B cell (primary cell): ENCODE data around the gene SLC35A3. TPM values are rescaled to one million over a fixed set of nuclear protein-coding genes. Genes with fewer than 3 reads are reported as not detected.

ENCODE experiments used
- ATAC-seq: fragments of 200-7000 bp; cut with Tn5 transposase; one replicate; pipeline ENCODE4 v1.10.0; 2021; ENCODE audit warnings: low read depth, mild to moderate bottlenecking, moderate number of reproducible peaks, moderate library complexity
- CTCF ChIA-PET: fragments of 350-600 bp; sonication (Branson Sonifier 250); formaldehyde crosslinking; loops from one replicate; lab custom pipeline; 2021; ENCODE audit warnings: antibody characterized with exemption, inconsistent platforms; lab: Charles Lee
- POLR2A ChIA-PET: fragments of 350-600 bp; sonication (Branson Sonifier 250); formaldehyde crosslinking; loops from one replicate; lab custom pipeline; 2021; ENCODE audit warnings: antibody characterized with exemption; lab: Charles Lee
- DNase-seq: peaks from one replicate; pipeline ENCODE4 v3.0.0; 2013
- H2AFZ ChIP-seq: 2 replicates; pipeline ENCODE4 v1.6.1; 2012; ENCODE audit warnings: mild to moderate bottlenecking, low read depth, low read length; ENCODE audit not compliant: insufficient read depth, poor library complexity, severe bottlenecking
- H3K27ac ChIP-seq, 2 donors: 1 replicate in 1 of 2; 2 replicates in 1 of 2; pipeline ENCODE4 v1.5.1; 2012 to 2013; ENCODE audit warnings: low read length in 2 of 2, mild to moderate bottlenecking in 2 of 2, moderate library complexity in 1 of 2
- H3K27me3 ChIP-seq, 4 experiments: fragments of 200-600 bp in 1 of 4; sonication (generic) in 1 of 4; replicated peaks in 1 of 4; 1 replicate in 2 of 4; 2 replicates in 2 of 4; pipeline versions ENCODE4 v1.6.1 to v1.7.0; 2013 to 2016; ENCODE audit warnings: low read length in 3 of 4, mild to moderate bottlenecking in 2 of 4, mixed read lengths in 1 of 4, moderate library complexity in 1 of 4; ENCODE audit not compliant: insufficient read depth in 4 of 4, control insufficient read depth in 3 of 4; ENCODE audit errors: control extremely low read depth in 1 of 4
- H3K36me3 ChIP-seq, 2 experiments: replicated peaks in 1 of 2; 1 replicate in 1 of 2; 2 replicates in 1 of 2; pipeline versions ENCODE4 v1.6.1 to v1.7.1; 2013; ENCODE audit warnings: low read length in 1 of 2; ENCODE audit not compliant: insufficient read depth in 2 of 2, control insufficient read depth in 1 of 2; ENCODE audit errors: control extremely low read depth in 1 of 2, extremely low read depth in 1 of 2
- H3K4me1 ChIP-seq, 2 donors: fragments of 200-600 bp in 1 of 2; sonication (generic) in 1 of 2; 1 replicate in 1 of 2; 2 replicates in 1 of 2; pipeline versions ENCODE4 v1.5.1 to v1.6.1; 2013 to 2017; ENCODE audit warnings: low read length in 2 of 2; ENCODE audit not compliant: control insufficient read depth in 2 of 2, insufficient read depth in 2 of 2
- H3K4me2 ChIP-seq: replicated peaks from 2 replicates; pipeline ENCODE3; 2012; ENCODE audit warnings: mild to moderate bottlenecking, low read depth, low read length; ENCODE audit not compliant: poor library complexity, severe bottlenecking
- H3K4me3 ChIP-seq, 5 experiments: fragments of 200-600 bp in 1 of 5; sonication (generic) in 1 of 5; 1 replicate in 3 of 5; 2 replicates in 2 of 5; pipeline versions ENCODE4 v1.5.1 to v1.7.0; 2011 to 2016; ENCODE audit warnings: low read length in 4 of 5, mild to moderate bottlenecking in 4 of 5, low read depth in 2 of 5, control low read depth in 1 of 5, moderate library complexity in 1 of 5; ENCODE audit not compliant: insufficient read depth in 1 of 5; ENCODE audit errors: control extremely low read depth in 1 of 5, extremely low read depth in 1 of 5
- H3K79me2 ChIP-seq: fragments of 200-600 bp; sonication (generic); one replicate; pipeline ENCODE4 v1.6.0; 2016; ENCODE audit warnings: low read length; ENCODE audit not compliant: control insufficient read depth, insufficient read depth
- H3K9ac ChIP-seq: fragments of 200-600 bp; sonication (generic); 2 replicates; pipeline ENCODE4 v1.6.1; 2017; ENCODE audit warnings: mild to moderate bottlenecking, low read length, moderate library complexity
- H3K9me3 ChIP-seq, 3 donors: one replicate each; pipeline versions ENCODE4 v1.6.1 to v1.7.1; 2013; ENCODE audit warnings: low read length in 2 of 3; ENCODE audit not compliant: control insufficient read depth in 2 of 3, insufficient read depth in 1 of 3; ENCODE audit errors: control extremely low read depth in 1 of 3
- H4K20me1 ChIP-seq: 2 replicates; pipeline ENCODE4 v1.6.0; 2012; ENCODE audit warnings: mild to moderate bottlenecking, low read length; ENCODE audit not compliant: insufficient read depth, control insufficient read depth, poor library complexity, severe bottlenecking
- H3K27ac Mint-ChIP-seq: one replicate; pipeline ENCODE4 v1.8.0; 2021; ENCODE audit warnings: mixed read lengths
- H3K27me3 Mint-ChIP-seq: one replicate; pipeline ENCODE4 v1.8.0; 2021; ENCODE audit warnings: mixed read lengths
- H3K4me1 Mint-ChIP-seq: one replicate; pipeline ENCODE4 v1.8.0; 2021; ENCODE audit warnings: mixed read lengths
- H3K4me3 Mint-ChIP-seq: one replicate; pipeline ENCODE4 v1.8.0; 2021; ENCODE audit warnings: mixed read lengths
- H3K9me3 Mint-ChIP-seq: one replicate; pipeline ENCODE4 v1.8.0; 2022; ENCODE audit warnings: mixed read lengths; ENCODE audit not compliant: insufficient read depth
- EZH2 ChIP-seq: IDR thresholded peaks from 2 replicates; pipeline ENCODE4 v1.6.1; 2012; ENCODE audit warnings: borderline replicate concordance, low read depth, mild to moderate bottlenecking, moderate library complexity, low read length; ENCODE audit not compliant: insufficient read depth, poor library complexity, severe bottlenecking
- WGBS: methylation state at CpG from one replicate; pipeline ENCODE4 v1.1.5; 2013; ENCODE audit warnings: missing lambda C conversion rate; ENCODE audit not compliant: insufficient coverage; 5-methylcytosine and 5-hydroxymethylcytosine counted together
- intact Hi-C: fragments of 100-400 bp; cut with micrococcal nuclease; formaldehyde crosslinking; loops from one replicate; pipeline ENCODE4 v1.10.0; 2022
- polyA plus RNA-seq: library from polyadenylated mRNA; depleted of rRNA; stranded (reverse); fragments of >200 nt; gene quantifications from 2 replicates; pipeline ENCODE4 v1.2.3, GENCODE V29; 2012
- total RNA-seq, 2 donors: library from RNA; stranded (reverse); fragments of 120-200 nt in 1 of 2; gene quantifications; 1 replicate in 1 of 2; 2 replicates in 1 of 2; pipeline versions ENCODE4 v1.2.3 to v1.2.4, GENCODE V29; 2013 to 2022
- TF ChIP-seq, protein P1 (sequence below): fragments of 200-600 bp; IDR thresholded peaks from one replicate; pipeline ENCODE4 v1.8.0; 2022; ENCODE audit warnings: antibody characterized with exemption, mild to moderate bottlenecking

Gene SLC35A3
- total and polyA plus RNA-seq, 2 donors (not counting 1 experiment from before 2014, with no cell fraction given), result 10.7 to 30.2 TPM

DNA sequence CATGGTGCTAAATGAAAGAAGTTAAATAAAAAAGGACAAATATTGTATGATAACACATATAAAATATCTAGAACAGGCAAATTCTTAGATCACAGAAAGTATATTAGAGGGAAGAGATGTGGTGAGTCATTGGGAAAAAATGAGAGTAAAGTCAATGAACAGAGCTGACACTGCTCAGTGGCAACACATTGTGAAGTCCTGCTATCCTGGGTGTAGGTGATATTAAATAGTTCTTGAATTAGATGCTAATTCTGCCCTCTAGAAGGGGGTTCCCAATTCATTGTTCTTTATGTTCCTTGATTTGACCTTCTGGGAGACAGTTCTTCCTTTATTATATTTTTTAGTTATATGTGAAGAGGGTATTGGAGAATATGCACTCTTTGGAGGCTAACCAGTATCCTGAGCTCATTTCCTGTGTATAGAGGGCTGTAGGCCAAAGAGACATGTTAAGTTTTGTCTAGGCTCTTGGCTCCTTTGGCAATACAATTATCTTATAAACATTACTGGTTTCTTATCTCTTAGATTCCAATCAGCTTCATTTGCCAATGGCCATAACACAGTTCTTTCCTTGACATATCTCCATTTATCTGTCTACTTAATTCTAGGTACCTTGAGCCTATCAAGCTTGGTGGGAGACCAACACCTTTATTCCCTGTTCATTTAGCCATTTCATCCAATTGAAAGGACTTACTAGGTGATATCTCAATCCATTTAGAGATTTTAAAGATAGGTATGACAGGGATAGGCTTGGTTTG, 6.6 kb upstream of the SLC35A3 start:
- no peak overlapping the region for H3K9ac ChIP-seq
- no peaks in the 10 kb centered on the region for H3K4me1 ChIP-seq
- H3K27me3 ChIP-seq, result no peaks in the 10 kb centered on the region
- no peak overlapping the region for H3K4me2 ChIP-seq
- H3K4me3 ChIP-seq, result no peak overlapping the region
- peaks cover under 1% of the 10 kb centered on the region for H3K4me1 Mint-ChIP-seq
- no peaks in the 10 kb centered on the region for H3K9me3 Mint-ChIP-seq
- no peak overlapping the region for H3K27ac ChIP-seq
- ATAC-seq (no peak), DNase-seq (no peak)
- intact Hi-C loops, result no loop called here
- H3K27ac Mint-ChIP-seq, result no peak overlapping the region
- CTCF ChIA-PET, result no interaction called here
- H4K20me1 ChIP-seq, result no peaks in the 10 kb centered on the region
- no peak overlapping the region for H3K4me3 Mint-ChIP-seq
- POLR2A ChIA-PET, result no interaction called here
- no peaks in the 10 kb centered on the region for H3K27me3 Mint-ChIP-seq
- H3K9me3 ChIP-seq, result no peaks in the 10 kb centered on the region
- no peak overlapping the region for H2AFZ ChIP-seq
- H3K36me3 ChIP-seq, result no peaks in the 10 kb centered on the region
- no peaks in the 10 kb centered on the region for H3K79me2 ChIP-seq
- no peak for TF ChIP-seq EZH2
- TF ChIP-seq, protein P1, sequence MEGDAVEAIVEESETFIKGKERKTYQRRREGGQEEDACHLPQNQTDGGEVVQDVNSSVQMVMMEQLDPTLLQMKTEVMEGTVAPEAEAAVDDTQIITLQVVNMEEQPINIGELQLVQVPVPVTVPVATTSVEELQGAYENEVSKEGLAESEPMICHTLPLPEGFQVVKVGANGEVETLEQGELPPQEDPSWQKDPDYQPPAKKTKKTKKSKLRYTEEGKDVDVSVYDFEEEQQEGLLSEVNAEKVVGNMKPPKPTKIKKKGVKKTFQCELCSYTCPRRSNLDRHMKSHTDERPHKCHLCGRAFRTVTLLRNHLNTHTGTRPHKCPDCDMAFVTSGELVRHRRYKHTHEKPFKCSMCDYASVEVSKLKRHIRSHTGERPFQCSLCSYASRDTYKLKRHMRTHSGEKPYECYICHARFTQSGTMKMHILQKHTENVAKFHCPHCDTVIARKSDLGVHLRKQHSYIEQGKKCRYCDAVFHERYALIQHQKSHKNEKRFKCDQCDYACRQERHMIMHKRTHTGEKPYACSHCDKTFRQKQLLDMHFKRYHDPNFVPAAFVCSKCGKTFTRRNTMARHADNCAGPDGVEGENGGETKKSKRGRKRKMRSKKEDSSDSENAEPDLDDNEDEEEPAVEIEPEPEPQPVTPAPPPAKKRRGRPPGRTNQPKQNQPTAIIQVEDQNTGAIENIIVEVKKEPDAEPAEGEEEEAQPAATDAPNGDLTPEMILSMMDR, result no peak

DNA sequence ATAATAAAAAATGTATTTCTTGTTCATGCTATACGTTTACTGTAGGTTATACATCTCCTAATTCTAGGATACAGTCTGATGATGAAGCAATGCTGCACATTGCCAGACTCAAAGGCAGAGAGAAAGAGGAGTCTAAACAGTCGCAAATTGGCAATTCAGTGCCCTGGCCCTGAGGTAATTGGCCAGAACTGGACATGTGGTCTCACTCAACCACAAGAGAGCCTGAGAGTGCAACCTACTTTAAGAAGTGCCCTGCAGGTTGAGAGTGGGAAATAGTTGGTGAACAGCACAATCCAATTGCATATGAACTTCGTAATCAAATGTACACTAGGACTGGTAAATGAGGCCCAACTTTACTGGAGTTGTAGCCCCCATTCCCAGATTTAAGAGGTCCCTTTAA, 5.0 kb upstream of the SLC35A3 start:
- Mint-ChIP-seq H3K27ac (no peak overlapping the region), H3K4me3 (no peak overlapping the region), H3K27me3 (no peaks in the 10 kb centered on the region), H3K4me1 (peaks cover 15% of the 10 kb centered on the region), H3K9me3 (no peaks in the 10 kb centered on the region)
- no peak overlapping the region for H2AFZ ChIP-seq
- WGBS, result 100% methylated on average over 2 of the region's 3 CpGs
- H3K27me3 ChIP-seq, result no peaks in the 10 kb centered on the region
- no peak overlapping the region for H3K4me3 ChIP-seq
- ChIA-PET CTCF (no interaction called here), POLR2A (no interaction called here)
- no peak overlapping the region for H3K4me2 ChIP-seq
- H3K4me1 ChIP-seq, result peaks cover 5 to 6% of the 10 kb centered on the region in 2 donors
- intact Hi-C loops, result no loop called here
- DNase-seq (no peak), ATAC-seq (no peak)
- no peaks in the 10 kb centered on the region for H3K36me3 ChIP-seq
- TF ChIP-seq, protein P1, result no peak
- TF ChIP-seq EZH2, result no peak
- no peak overlapping the region for H3K9ac ChIP-seq
- no peaks in the 10 kb centered on the region for H4K20me1 ChIP-seq
- H3K79me2 ChIP-seq, result peaks cover under 1% of the 10 kb centered on the region
- no peaks in the 10 kb centered on the region for H3K9me3 ChIP-seq
- no peak overlapping the region for H3K27ac ChIP-seq
